Stimulated activated CD8-positive, alpha-beta memory T cell treated with anti-CD3 and anti-CD28 coated beads, Interleukin-12 subunit alpha, Interleukin-12 subunit beta, amount 100 ng/mL, for 4 hours (primary cell): ENCODE results near the gene ULBP1.
"Not testable (repeated sequence)": the region's sequence is repeated elsewhere in the genome, so short reads cannot be mapped to it uniquely, and the experiment has no call there.

ENCODE experiments used
- DNase-seq: peaks from one replicate; pipeline ENCODE4 v3.0.0-alpha.2; 2020; ENCODE audit warnings: low read depth

Gene ULBP1

GRCh38 chr6:149963462-149964307 is at the start of gene ULBP1:
Gene ULBP1 (plus strand): TSS chr6:149963943. CDS start chr6:149964050, 107 bp downstream.
- DNase-seq, result peak; percentile 62

GRCh38 chr6:149915970-149916865 is 47.5 kb upstream of the ULBP1 start:
- no peak for DNase-seq

- no peak for DNase-seq
Observed at GRCh38 chr6:149917679-149918078, 46.1 kb upstream of the ULBP1 start.

GRCh38 chr6:149918151-149918905 is 45.4 kb upstream of the ULBP1 start:
- DNase-seq, result no peak

- DNase-seq, result not testable (repeated sequence)
Observed at GRCh38 chr6:149919126-149919833, 44.5 kb upstream of the ULBP1 start.

GRCh38 chr6:149919834-149920225 is 43.9 kb upstream of the ULBP1 start:
- DNase-seq, result no peak

- DNase-seq, result no peak
Observed at GRCh38 chr6:149921361-149921760, 42.4 kb upstream of the ULBP1 start.

- DNase-seq, result not testable (repeated sequence)
Observed at GRCh38 chr6:149922091-149922490, 41.7 kb upstream of the ULBP1 start.

- peak; percentile 69 for DNase-seq
Observed at GRCh38 chr6:149922642-149923326, 41.0 kb upstream of the ULBP1 start, which contains the start of gene RAET1G. Gene RAET1G (minus strand): TSS chr6:149923121. CDS start chr6:149923010, 111 bp downstream.

GRCh38 chr6:149923327-149923986 is 40.3 kb upstream of the ULBP1 start:
- no peak for DNase-seq

- no peak for DNase-seq
Observed at GRCh38 chr6:149924206-149924932, 39.4 kb upstream of the ULBP1 start.

GRCh38 chr6:149924933-149925252 is 38.9 kb upstream of the ULBP1 start:
- no peak for DNase-seq

- no peak for DNase-seq
Observed at GRCh38 chr6:149925253-149925973, 38.3 kb upstream of the ULBP1 start.

- DNase-seq, result peak; percentile 37
Observed at GRCh38 chr6:149925974-149926777, 37.6 kb upstream of the ULBP1 start.

- not testable (repeated sequence) for DNase-seq
Observed at GRCh38 chr6:149927025-149927424, 36.7 kb upstream of the ULBP1 start.

- DNase-seq, result no peak
Observed at GRCh38 chr6:149929422-149929821, 34.3 kb upstream of the ULBP1 start.

- no peak for DNase-seq
Observed at GRCh38 chr6:149931501-149931900, 32.2 kb upstream of the ULBP1 start.

- no peak for DNase-seq
Observed at GRCh38 chr6:149933036-149933435, 30.7 kb upstream of the ULBP1 start.
